ENCODE measurements around the gene MFN1.
A peak's percentile ranks its signal among the peaks of the same experiment; 100 is the strongest.

MFN1 gene

DNA sequence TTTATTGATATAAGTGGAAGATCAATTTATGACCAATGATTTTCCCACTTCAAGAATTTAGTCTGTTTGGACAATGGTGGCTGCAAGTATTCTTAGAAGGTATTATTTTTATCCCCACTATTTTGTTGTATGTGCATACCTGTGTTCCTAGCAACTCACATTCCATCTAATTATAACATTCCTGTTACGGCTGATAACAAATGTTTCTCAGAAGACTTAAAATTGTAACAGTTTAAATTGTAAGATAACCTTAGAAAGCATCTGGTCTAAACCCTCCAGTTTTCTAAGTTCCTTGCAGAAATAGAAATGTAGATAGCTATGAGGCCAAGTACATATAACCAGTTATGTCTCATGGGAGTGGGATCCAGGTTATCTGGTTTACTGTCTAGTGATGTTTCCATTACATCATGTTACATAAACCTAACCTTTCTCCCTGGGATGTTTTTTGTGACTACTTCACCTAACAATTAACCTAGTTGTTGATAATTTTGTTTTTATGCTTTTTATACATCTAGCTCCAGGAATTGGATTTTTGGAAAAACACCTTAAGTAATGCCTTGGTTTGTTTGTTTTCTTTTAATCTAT lies 11.1 kb upstream of the MFN1 start:
- peak; percentile 72 for ATAC-seq
- TF ChIP-seq CREB5 (CRISPR knock-in tag; IDR thresholded peaks at IDR 0.05; ENCODE audit: low read depth), result no peak
- no peak for TF ChIP-seq GLIS3 (CRISPR knock-in tag; IDR thresholded peaks at IDR 0.05)
- TF ChIP-seq TCF4 (CRISPR knock-in tag; IDR thresholded peaks at IDR 0.05; ENCODE audit: borderline replicate concordance), result no peak
- no peak for TF ChIP-seq ZNF565 (CRISPR knock-in tag; conservative IDR thresholded peaks at IDR 0.05; ENCODE audit: low read depth)
- no peak for TF ChIP-seq ZNF8 (CRISPR knock-in tag; IDR thresholded peaks at IDR 0.05)
- TF ChIP-seq TOX (CRISPR knock-in tag; IDR thresholded peaks at IDR 0.05; ENCODE audit: borderline replicate concordance), result no peak
- no peak for TF ChIP-seq RARB (CRISPR knock-in tag; IDR thresholded peaks at IDR 0.05)
- TF ChIP-seq TSHZ2 (CRISPR knock-in tag; IDR thresholded peaks at IDR 0.05), result no peak
- no peak for TF ChIP-seq ZFP3 (CRISPR knock-in tag; IDR thresholded peaks at IDR 0.05)
- TF ChIP-seq SNAI2 (CRISPR knock-in tag; IDR thresholded peaks at IDR 0.05), result no peak
- TF ChIP-seq OSR1 (CRISPR knock-in tag; IDR thresholded peaks at IDR 0.05), result no peak
- no peak for TF ChIP-seq ZNF70 (CRISPR knock-in tag; IDR thresholded peaks at IDR 0.05)
- TF ChIP-seq, protein P1, sequence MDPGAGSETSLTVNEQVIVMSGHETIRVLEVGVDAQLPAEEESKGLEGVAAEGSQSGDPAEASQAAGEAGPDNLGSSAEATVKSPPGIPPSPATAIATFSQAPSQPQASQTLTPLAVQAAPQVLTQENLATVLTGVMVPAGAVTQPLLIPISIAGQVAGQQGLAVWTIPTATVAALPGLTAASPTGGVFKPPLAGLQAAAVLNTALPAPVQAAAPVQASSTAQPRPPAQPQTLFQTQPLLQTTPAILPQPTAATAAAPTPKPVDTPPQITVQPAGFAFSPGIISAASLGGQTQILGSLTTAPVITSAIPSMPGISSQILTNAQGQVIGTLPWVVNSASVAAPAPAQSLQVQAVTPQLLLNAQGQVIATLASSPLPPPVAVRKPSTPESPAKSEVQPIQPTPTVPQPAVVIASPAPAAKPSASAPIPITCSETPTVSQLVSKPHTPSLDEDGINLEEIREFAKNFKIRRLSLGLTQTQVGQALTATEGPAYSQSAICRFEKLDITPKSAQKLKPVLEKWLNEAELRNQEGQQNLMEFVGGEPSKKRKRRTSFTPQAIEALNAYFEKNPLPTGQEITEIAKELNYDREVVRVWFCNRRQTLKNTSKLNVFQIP (CRISPR knock-in tag; IDR thresholded peaks at IDR 0.05; ENCODE audit: borderline replicate concordance, low read depth), result no peak

DNA sequence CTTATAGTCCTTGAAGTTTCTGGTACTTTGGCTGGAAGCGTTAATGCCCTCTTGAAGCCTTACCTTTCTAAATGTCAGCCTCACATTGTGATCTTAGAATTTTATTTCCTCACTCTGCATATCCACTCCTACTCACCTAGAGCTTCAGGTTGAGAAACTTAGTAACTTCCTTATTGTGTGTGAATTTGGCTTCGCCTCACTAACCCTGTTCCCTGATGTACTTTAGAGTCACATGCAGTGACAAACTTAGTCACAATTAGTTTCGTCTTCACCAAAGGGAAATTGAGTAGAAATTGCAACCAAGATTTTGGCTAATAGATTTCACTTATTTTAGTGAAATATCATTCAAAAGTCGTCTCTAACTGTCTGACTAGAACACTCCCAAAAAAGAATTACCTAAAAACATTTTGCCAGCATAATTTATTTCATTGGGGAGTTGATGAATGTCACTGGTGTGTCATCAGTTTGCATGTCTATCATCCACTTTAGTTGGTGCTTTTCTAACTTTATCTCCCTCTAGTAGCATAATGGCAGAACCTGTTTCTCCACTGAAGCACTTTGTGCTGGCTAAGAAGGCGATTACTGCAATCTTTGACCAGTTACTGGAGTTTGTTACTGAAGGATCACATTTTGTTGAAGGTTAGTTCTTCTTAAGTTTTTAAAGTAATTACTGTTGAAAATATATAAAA lies 960 bp downstream of the MFN1 start:
- no peak for ATAC-seq

More for the DNA sequence above, 960 bp downstream of the MFN1 start:
- TF ChIP-seq ARNTL (CRISPR knock-in tag; IDR thresholded peaks at IDR 0.05; ENCODE audit: borderline replicate concordance, low read depth) (no peak), TSHZ2 (CRISPR knock-in tag; IDR thresholded peaks at IDR 0.05) (no peak), GLIS3 (CRISPR knock-in tag; IDR thresholded peaks at IDR 0.05) (no peak), ESRRG (CRISPR knock-in tag; IDR thresholded peaks at IDR 0.05) (no peak), ZNF565 (CRISPR knock-in tag; conservative IDR thresholded peaks at IDR 0.05; ENCODE audit: low read depth) (no peak), ZNF8 (CRISPR knock-in tag; IDR thresholded peaks at IDR 0.05) (no peak), TOX (CRISPR knock-in tag; IDR thresholded peaks at IDR 0.05; ENCODE audit: borderline replicate concordance) (no peak), PPARA (CRISPR knock-in tag; IDR thresholded peaks at IDR 0.05; ENCODE audit: borderline replicate concordance) (no peak), TCF4 (CRISPR knock-in tag; IDR thresholded peaks at IDR 0.05; ENCODE audit: borderline replicate concordance) (no peak), SNAI2 (CRISPR knock-in tag; IDR thresholded peaks at IDR 0.05) (no peak), RARB (CRISPR knock-in tag; IDR thresholded peaks at IDR 0.05) (no peak)
- TF ChIP-seq, protein P2, sequence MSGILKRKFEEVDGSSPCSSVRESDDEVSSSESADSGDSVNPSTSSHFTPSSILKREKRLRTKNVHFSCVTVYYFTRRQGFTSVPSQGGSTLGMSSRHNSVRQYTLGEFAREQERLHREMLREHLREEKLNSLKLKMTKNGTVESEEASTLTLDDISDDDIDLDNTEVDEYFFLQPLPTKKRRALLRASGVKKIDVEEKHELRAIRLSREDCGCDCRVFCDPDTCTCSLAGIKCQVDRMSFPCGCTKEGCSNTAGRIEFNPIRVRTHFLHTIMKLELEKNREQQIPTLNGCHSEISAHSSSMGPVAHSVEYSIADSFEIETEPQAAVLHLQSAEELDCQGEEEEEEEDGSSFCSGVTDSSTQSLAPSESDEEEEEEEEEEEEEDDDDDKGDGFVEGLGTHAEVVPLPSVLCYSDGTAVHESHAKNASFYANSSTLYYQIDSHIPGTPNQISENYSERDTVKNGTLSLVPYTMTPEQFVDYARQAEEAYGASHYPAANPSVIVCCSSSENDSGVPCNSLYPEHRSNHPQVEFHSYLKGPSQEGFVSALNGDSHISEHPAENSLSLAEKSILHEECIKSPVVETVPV (CRISPR knock-in tag; IDR thresholded peaks at IDR 0.05), result no peak
- TF ChIP-seq, protein P1 (CRISPR knock-in tag; IDR thresholded peaks at IDR 0.05; ENCODE audit: borderline replicate concordance, low read depth), result no peak

All from SK-N-SH treated with all-trans-retinoic acid at 6 μM for 48 hours (cell line).